ENCODE results near the gene N4BP3.

The N4BP3 gene

GRCh38 chr5:178103612-178104011, 9.7 kb upstream of the N4BP3 start:
- WGBS (ENCODE audit: extremely low coverage, insufficient coverage, low lambda C conversion rate), result no CpG with 5 or more reads among the region's 12 CpGs
- Histone ChIP-seq H3K27ac (ENCODE audit: low read depth, low read length) (no peak overlapping the region), H3K36me3 (ENCODE audit: control insufficient read depth, insufficient read depth, low read length) (no peaks in the 10 kb centered on the region), H4K5ac (ENCODE audit: low read length) (no peak overlapping the region), H3K23ac (ENCODE audit: low read length) (no peak overlapping the region), H3K4ac (ENCODE audit: low read depth, low read length) (no peak overlapping the region), H3K4me3 (ENCODE audit: low read length) (no peak overlapping the region), H2BK15ac (replicated peaks; ENCODE audit: low read depth) (no peak overlapping the region), H3K4me1 (ENCODE audit: control insufficient read depth, low read depth, low read length) (no peaks in the 10 kb centered on the region), H3K18ac (ENCODE audit: low read length) (no peak overlapping the region), H3K79me2 (ENCODE audit: control insufficient read depth, insufficient read depth, low read length) (no peaks in the 10 kb centered on the region), H3K56ac (ENCODE audit: low read length) (no peak overlapping the region), H3K4me2 (ENCODE audit: low read length) (no peak overlapping the region), H2AK5ac (ENCODE audit: low read length) (no peak overlapping the region), H3K27me3 (ENCODE audit: insufficient read depth, low read length, poor library complexity) (no peaks in the 10 kb centered on the region), H4K8ac (ENCODE audit: low read depth, low read length) (no peak overlapping the region), H3K79me1 (ENCODE audit: low read length) (no peaks in the 10 kb centered on the region), H2BK120ac (ENCODE audit: low read depth, low read length) (no peak overlapping the region), H3K9ac (ENCODE audit: low read length) (no peak overlapping the region), H2BK5ac (ENCODE audit: low read length) (no peak overlapping the region)
- no peak for DNase-seq

- H3K36me3 ChIP-seq (ENCODE audit: control insufficient read depth, insufficient read depth, low read length), result no peaks in the 10 kb centered on the region
- no peaks in the 10 kb centered on the region for H3K79me1 ChIP-seq (ENCODE audit: low read length)
- H3K27ac ChIP-seq (ENCODE audit: low read depth, low read length), result no peak overlapping the region
- H3K4ac ChIP-seq (ENCODE audit: low read depth, low read length), result no peak overlapping the region
- no peak overlapping the region for H2BK5ac ChIP-seq (ENCODE audit: low read length)
- H4K5ac ChIP-seq (ENCODE audit: low read length), result no peak overlapping the region
- no peak for DNase-seq
- no peaks in the 10 kb centered on the region for H3K27me3 ChIP-seq (ENCODE audit: insufficient read depth, low read length, poor library complexity)
- H3K18ac ChIP-seq (ENCODE audit: low read length), result no peak overlapping the region
- H3K79me2 ChIP-seq (ENCODE audit: control insufficient read depth, insufficient read depth, low read length), result no peaks in the 10 kb centered on the region
- no peak overlapping the region for H3K4me2 ChIP-seq (ENCODE audit: low read length)
- no CpG with 5 or more reads among the region's 5 CpGs for WGBS (ENCODE audit: extremely low coverage, insufficient coverage, low lambda C conversion rate)
- H3K9ac ChIP-seq (ENCODE audit: low read length), result no peak overlapping the region
- H2AK5ac ChIP-seq (ENCODE audit: low read length), result no peak overlapping the region
- no peak overlapping the region for H2BK120ac ChIP-seq (ENCODE audit: low read depth, low read length)
- no peak overlapping the region for H2BK15ac ChIP-seq (replicated peaks; ENCODE audit: low read depth)
- H3K4me3 ChIP-seq (ENCODE audit: low read length), result no peak overlapping the region
- no peak overlapping the region for H3K23ac ChIP-seq (ENCODE audit: low read length)
- no peak overlapping the region for H3K56ac ChIP-seq (ENCODE audit: low read length)
- no peaks in the 10 kb centered on the region for H3K4me1 ChIP-seq (ENCODE audit: control insufficient read depth, low read depth, low read length)
- no peak overlapping the region for H4K8ac ChIP-seq (ENCODE audit: low read depth, low read length)
Observed at GRCh38 chr5:178104492-178104891, 8.8 kb upstream of the N4BP3 start.

GRCh38 chr5:178106086-178106485, 7.2 kb upstream of the N4BP3 start:
- H2BK15ac ChIP-seq (replicated peaks; ENCODE audit: low read depth), result no peak overlapping the region

GRCh38 chr5:178106556-178107239, 6.6 kb upstream of the N4BP3 start:
- Histone ChIP-seq H3K4me3 (ENCODE audit: low read length) (no peak overlapping the region), H2BK120ac (ENCODE audit: low read depth, low read length) (no peak overlapping the region), H4K5ac (ENCODE audit: low read length) (no peak overlapping the region), H3K36me3 (ENCODE audit: control insufficient read depth, insufficient read depth, low read length) (no peaks in the 10 kb centered on the region), H3K9ac (ENCODE audit: low read length) (no peak overlapping the region), H2BK15ac (replicated peaks; ENCODE audit: low read depth) (no peak overlapping the region), H3K27ac (ENCODE audit: low read depth, low read length) (no peak overlapping the region), H4K8ac (ENCODE audit: low read depth, low read length) (no peak overlapping the region), H3K4me1 (ENCODE audit: control insufficient read depth, low read depth, low read length) (no peaks in the 10 kb centered on the region), H3K4ac (ENCODE audit: low read depth, low read length) (no peak overlapping the region), H3K56ac (ENCODE audit: low read length) (no peak overlapping the region), H3K79me2 (ENCODE audit: control insufficient read depth, insufficient read depth, low read length) (no peaks in the 10 kb centered on the region), H3K18ac (ENCODE audit: low read length) (no peak overlapping the region), H3K79me1 (ENCODE audit: low read length) (no peaks in the 10 kb centered on the region), H3K23ac (ENCODE audit: low read length) (no peak overlapping the region), H3K27me3 (ENCODE audit: insufficient read depth, low read length, poor library complexity) (no peaks in the 10 kb centered on the region), H2AK5ac (ENCODE audit: low read length) (no peak overlapping the region), H3K4me2 (ENCODE audit: low read length) (no peak overlapping the region), H2BK5ac (ENCODE audit: low read length) (no peak overlapping the region)
- no peak for DNase-seq
- WGBS (ENCODE audit: extremely low coverage, insufficient coverage, low lambda C conversion rate), result no CpG with 5 or more reads among the region's 13 CpGs

More at GRCh38 chr5:178106086-178106485, 7.2 kb upstream of the N4BP3 start:
- no peaks in the 10 kb centered on the region for H3K27me3 ChIP-seq (ENCODE audit: insufficient read depth, low read length, poor library complexity)
- H4K8ac ChIP-seq (ENCODE audit: low read depth, low read length), result no peak overlapping the region
- H4K5ac ChIP-seq (ENCODE audit: low read length), result no peak overlapping the region
- no peak overlapping the region for H3K4ac ChIP-seq (ENCODE audit: low read depth, low read length)
- H3K9ac ChIP-seq (ENCODE audit: low read length), result no peak overlapping the region
- no peak for DNase-seq
- H3K4me1 ChIP-seq (ENCODE audit: control insufficient read depth, low read depth, low read length), result no peaks in the 10 kb centered on the region
- no peaks in the 10 kb centered on the region for H3K79me1 ChIP-seq (ENCODE audit: low read length)
- H3K4me2 ChIP-seq (ENCODE audit: low read length), result no peak overlapping the region
- no peak overlapping the region for H2BK120ac ChIP-seq (ENCODE audit: low read depth, low read length)
- WGBS (ENCODE audit: extremely low coverage, insufficient coverage, low lambda C conversion rate), result no CpG with 5 or more reads among the region's 4 CpGs
- no peak overlapping the region for H2AK5ac ChIP-seq (ENCODE audit: low read length)
- H3K79me2 ChIP-seq (ENCODE audit: control insufficient read depth, insufficient read depth, low read length), result no peaks in the 10 kb centered on the region
- no peaks in the 10 kb centered on the region for H3K36me3 ChIP-seq (ENCODE audit: control insufficient read depth, insufficient read depth, low read length)
- no peak overlapping the region for H3K23ac ChIP-seq (ENCODE audit: low read length)
- H2BK5ac ChIP-seq (ENCODE audit: low read length), result no peak overlapping the region
- H3K56ac ChIP-seq (ENCODE audit: low read length), result no peak overlapping the region
- no peak overlapping the region for H3K4me3 ChIP-seq (ENCODE audit: low read length)
- H3K18ac ChIP-seq (ENCODE audit: low read length), result no peak overlapping the region
- H3K27ac ChIP-seq (ENCODE audit: low read depth, low read length), result no peak overlapping the region

GRCh38 chr5:178107756-178108310, 5.5 kb upstream of the N4BP3 start:
- Histone ChIP-seq H3K4me3 (ENCODE audit: low read length) (no peak overlapping the region), H2BK5ac (ENCODE audit: low read length) (no peak overlapping the region), H3K27me3 (ENCODE audit: insufficient read depth, low read length, poor library complexity) (no peaks in the 10 kb centered on the region), H3K56ac (ENCODE audit: low read length) (peak overlapping the region; percentile 34), H3K9ac (ENCODE audit: low read length) (no peak overlapping the region), H3K23ac (ENCODE audit: low read length) (no peak overlapping the region), H2AK5ac (ENCODE audit: low read length) (no peak overlapping the region), H3K4ac (ENCODE audit: low read depth, low read length) (no peak overlapping the region), H4K8ac (ENCODE audit: low read depth, low read length) (no peak overlapping the region), H3K79me1 (ENCODE audit: low read length) (no peaks in the 10 kb centered on the region), H3K27ac (ENCODE audit: low read depth, low read length) (no peak overlapping the region), H3K4me1 (ENCODE audit: control insufficient read depth, low read depth, low read length) (no peaks in the 10 kb centered on the region), H4K5ac (ENCODE audit: low read length) (no peak overlapping the region), H3K4me2 (ENCODE audit: low read length) (no peak overlapping the region), H3K36me3 (ENCODE audit: control insufficient read depth, insufficient read depth, low read length) (no peaks in the 10 kb centered on the region), H3K18ac (ENCODE audit: low read length) (no peak overlapping the region), H3K79me2 (ENCODE audit: control insufficient read depth, insufficient read depth, low read length) (no peaks in the 10 kb centered on the region), H2BK120ac (ENCODE audit: low read depth, low read length) (no peak overlapping the region), H2BK15ac (replicated peaks; ENCODE audit: low read depth) (no peak overlapping the region)
- peak; percentile 42 for DNase-seq
- WGBS (ENCODE audit: extremely low coverage, insufficient coverage, low lambda C conversion rate), result no CpG with 5 or more reads among the region's 5 CpGs

- H4K5ac ChIP-seq (ENCODE audit: low read length), result no peak overlapping the region
- H2BK120ac ChIP-seq (ENCODE audit: low read depth, low read length), result no peak overlapping the region
- H3K27ac ChIP-seq (ENCODE audit: low read depth, low read length), result no peak overlapping the region
- H3K79me2 ChIP-seq (ENCODE audit: control insufficient read depth, insufficient read depth, low read length), result no peaks in the 10 kb centered on the region
- H2AK5ac ChIP-seq (ENCODE audit: low read length), result no peak overlapping the region
- no peak overlapping the region for H3K4me3 ChIP-seq (ENCODE audit: low read length)
- H3K18ac ChIP-seq (ENCODE audit: low read length), result no peak overlapping the region
- no peak overlapping the region for H3K4ac ChIP-seq (ENCODE audit: low read depth, low read length)
- no peak overlapping the region for H3K4me2 ChIP-seq (ENCODE audit: low read length)
- no CpG with 5 or more reads among the region's 7 CpGs for WGBS (ENCODE audit: extremely low coverage, insufficient coverage, low lambda C conversion rate)
- H3K79me1 ChIP-seq (ENCODE audit: low read length), result no peaks in the 10 kb centered on the region
- H2BK5ac ChIP-seq (ENCODE audit: low read length), result no peak overlapping the region
- no peaks in the 10 kb centered on the region for H3K27me3 ChIP-seq (ENCODE audit: insufficient read depth, low read length, poor library complexity)
- H3K23ac ChIP-seq (ENCODE audit: low read length), result no peak overlapping the region
- H2BK15ac ChIP-seq (replicated peaks; ENCODE audit: low read depth), result no peak overlapping the region
- H3K56ac ChIP-seq (ENCODE audit: low read length), result no peak overlapping the region
- no peak overlapping the region for H3K9ac ChIP-seq (ENCODE audit: low read length)
- DNase-seq, result no peak
- H3K4me1 ChIP-seq (ENCODE audit: control insufficient read depth, low read depth, low read length), result no peaks in the 10 kb centered on the region
- no peak overlapping the region for H4K8ac ChIP-seq (ENCODE audit: low read depth, low read length)
- no peaks in the 10 kb centered on the region for H3K36me3 ChIP-seq (ENCODE audit: control insufficient read depth, insufficient read depth, low read length)
Observed at GRCh38 chr5:178108446-178108845, 4.9 kb upstream of the N4BP3 start.

Measured in mesendoderm (in vitro differentiated cells).